Measurements from ENCODE around the gene CCDC178.

CCDC178 gene

DNA sequence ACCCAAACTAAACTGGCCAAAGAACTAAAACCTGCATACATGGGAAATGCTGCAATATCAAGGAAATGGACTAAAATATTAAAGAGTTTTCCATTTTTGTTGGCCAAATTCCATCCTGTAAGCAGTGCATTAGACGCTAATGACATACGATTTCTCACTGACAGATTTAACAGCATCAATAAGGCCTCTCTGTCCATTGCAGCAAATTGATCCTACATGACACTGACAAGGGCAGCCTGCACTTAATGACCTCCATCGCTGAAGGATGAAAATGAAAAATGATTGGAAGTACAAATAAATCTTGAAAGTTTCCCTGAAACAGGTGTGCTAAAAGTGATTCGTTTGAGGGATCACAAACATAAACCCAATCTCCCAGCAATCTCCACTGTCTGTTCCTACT, 350.1 kb downstream of the CCDC178 start:
- DNase-seq (ENCODE audit: extremely low spot score): no peak
- CTCF ChIA-PET: no interaction called here
- TF ChIP-seq, protein P1, sequence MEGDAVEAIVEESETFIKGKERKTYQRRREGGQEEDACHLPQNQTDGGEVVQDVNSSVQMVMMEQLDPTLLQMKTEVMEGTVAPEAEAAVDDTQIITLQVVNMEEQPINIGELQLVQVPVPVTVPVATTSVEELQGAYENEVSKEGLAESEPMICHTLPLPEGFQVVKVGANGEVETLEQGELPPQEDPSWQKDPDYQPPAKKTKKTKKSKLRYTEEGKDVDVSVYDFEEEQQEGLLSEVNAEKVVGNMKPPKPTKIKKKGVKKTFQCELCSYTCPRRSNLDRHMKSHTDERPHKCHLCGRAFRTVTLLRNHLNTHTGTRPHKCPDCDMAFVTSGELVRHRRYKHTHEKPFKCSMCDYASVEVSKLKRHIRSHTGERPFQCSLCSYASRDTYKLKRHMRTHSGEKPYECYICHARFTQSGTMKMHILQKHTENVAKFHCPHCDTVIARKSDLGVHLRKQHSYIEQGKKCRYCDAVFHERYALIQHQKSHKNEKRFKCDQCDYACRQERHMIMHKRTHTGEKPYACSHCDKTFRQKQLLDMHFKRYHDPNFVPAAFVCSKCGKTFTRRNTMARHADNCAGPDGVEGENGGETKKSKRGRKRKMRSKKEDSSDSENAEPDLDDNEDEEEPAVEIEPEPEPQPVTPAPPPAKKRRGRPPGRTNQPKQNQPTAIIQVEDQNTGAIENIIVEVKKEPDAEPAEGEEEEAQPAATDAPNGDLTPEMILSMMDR (IDR thresholded peaks at IDR 0.05; ENCODE audit: control extremely low read depth, extremely low read depth, low read depth, missing control alignments): no peak
- POLR2A ChIA-PET: no interaction called here

DNA sequence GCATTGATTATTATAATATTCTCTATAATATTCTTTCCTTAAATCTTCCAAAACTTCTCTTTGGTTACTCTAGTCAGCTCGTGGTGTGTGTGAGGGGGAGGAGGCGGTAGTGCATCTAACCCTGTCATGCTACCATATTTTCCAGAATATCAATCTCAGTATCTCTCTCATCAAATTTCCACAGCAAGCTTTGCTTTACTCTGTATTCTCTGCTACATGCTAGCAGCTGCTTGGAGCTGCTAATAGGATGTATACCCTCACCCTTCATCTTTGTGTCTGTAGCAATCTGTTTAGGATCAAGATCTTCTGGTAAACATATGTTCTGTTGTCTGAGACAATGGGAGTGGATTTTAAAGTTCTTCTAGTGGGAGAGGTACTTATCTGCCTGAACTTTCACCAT, 363.9 kb downstream of the CCDC178 start:
- ChIA-PET CTCF (interaction anchor here (0.7 kb wide), 1 partner anchor 9 kb away, joined by 3 read pairs; no protein-coding TSS in a partner anchor), POLR2A (no interaction called here)
- TF ChIP-seq, protein P1 (IDR thresholded peaks at IDR 0.05; ENCODE audit: control extremely low read depth, extremely low read depth, low read depth, missing control alignments): no peak
- no peak for DNase-seq (ENCODE audit: extremely low spot score)

- CTCF ChIA-PET: no interaction called here
- no peak for DNase-seq (ENCODE audit: extremely low spot score)
- TF ChIP-seq, protein P1 (IDR thresholded peaks at IDR 0.05; ENCODE audit: control extremely low read depth, extremely low read depth, low read depth, missing control alignments): no peak
- POLR2A ChIA-PET: no interaction called here
Observed at GRCh38 chr18:33074125-33074524, 366.4 kb downstream of the CCDC178 start.

DNA sequence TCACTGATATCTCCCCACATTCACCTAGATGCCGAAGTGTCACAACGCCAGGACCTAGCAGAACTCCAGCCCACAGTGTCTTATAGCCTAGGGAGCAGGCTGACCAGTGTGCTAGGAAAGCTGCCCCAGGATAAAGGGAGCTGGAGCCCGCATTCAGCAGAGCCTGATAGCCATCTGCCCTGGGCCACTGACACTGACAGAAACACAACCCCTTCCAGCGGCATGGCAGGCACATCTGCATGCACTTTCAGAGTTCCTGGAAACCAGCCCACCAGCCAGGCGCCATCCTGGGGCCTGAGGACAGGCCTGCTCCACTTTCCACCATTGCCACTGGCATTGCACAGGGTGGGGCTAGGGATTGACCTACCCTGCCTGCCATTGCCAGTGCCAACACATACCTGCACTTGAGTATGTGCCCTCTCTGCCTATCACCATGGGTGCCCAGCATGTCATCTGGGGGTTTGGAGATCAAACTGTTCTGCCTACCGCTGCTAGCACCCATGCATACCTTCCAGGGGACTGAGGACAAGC, 377.6 kb downstream of the CCDC178 start:
- TF ChIP-seq, protein P1 (IDR thresholded peaks at IDR 0.05; ENCODE audit: control extremely low read depth, extremely low read depth, low read depth, missing control alignments): no peak
- ChIA-PET POLR2A (no interaction called here), CTCF (no interaction called here)

GRCh38 chr18:33052886-33053285, 387.6 kb downstream of the CCDC178 start:
- POLR2A ChIA-PET: no interaction called here
- CTCF ChIA-PET: interaction anchor here (1.0 kb wide), 1 partner anchor 8 kb away, joined by 3 read pairs; no protein-coding TSS in a partner anchor

More for the DNA sequence above, 377.6 kb downstream of the CCDC178 start:
- no peak for DNase-seq (ENCODE audit: extremely low spot score)

GRCh38 chr18:33051407-33051806, 389.1 kb downstream of the CCDC178 start:
- DNase-seq (ENCODE audit: extremely low spot score): no peak
- CTCF ChIA-PET: no interaction called here

More at GRCh38 chr18:33052886-33053285, 387.6 kb downstream of the CCDC178 start:
- TF ChIP-seq, protein P1 (IDR thresholded peaks at IDR 0.05; ENCODE audit: control extremely low read depth, extremely low read depth, low read depth, missing control alignments): no peak
- DNase-seq (ENCODE audit: extremely low spot score): no peak

More at GRCh38 chr18:33051407-33051806, 389.1 kb downstream of the CCDC178 start:
- TF ChIP-seq, protein P1 (IDR thresholded peaks at IDR 0.05; ENCODE audit: control extremely low read depth, extremely low read depth, low read depth, missing control alignments): no peak
- POLR2A ChIA-PET: no interaction called here

Data from GM10248 (cell line).